Testis (tissue), 2 donors: ENCODE data around the gene GID8.

Experiments
- POLR2A ChIP-seq: fragments of 450-650 bp; IDR thresholded peaks from one replicate; pipeline ENCODE4 v1.6.1; 2017; ENCODE audit warnings: antibody characterized with exemption, mild to moderate bottlenecking, moderate library complexity
- TF ChIP-seq, protein P1 (sequence below), 3 experiments: fragments of 450-650 bp in 2 of 3; fragments of 200-600 bp in 1 of 3; sonication (generic) in 1 of 3; IDR thresholded peaks; one replicate each; pipeline ENCODE4 v1.5.1; 2016 to 2019; ENCODE audit warnings: antibody characterized with exemption in 3 of 3, mild to moderate bottlenecking in 2 of 3, moderate library complexity in 1 of 3

DNA sequence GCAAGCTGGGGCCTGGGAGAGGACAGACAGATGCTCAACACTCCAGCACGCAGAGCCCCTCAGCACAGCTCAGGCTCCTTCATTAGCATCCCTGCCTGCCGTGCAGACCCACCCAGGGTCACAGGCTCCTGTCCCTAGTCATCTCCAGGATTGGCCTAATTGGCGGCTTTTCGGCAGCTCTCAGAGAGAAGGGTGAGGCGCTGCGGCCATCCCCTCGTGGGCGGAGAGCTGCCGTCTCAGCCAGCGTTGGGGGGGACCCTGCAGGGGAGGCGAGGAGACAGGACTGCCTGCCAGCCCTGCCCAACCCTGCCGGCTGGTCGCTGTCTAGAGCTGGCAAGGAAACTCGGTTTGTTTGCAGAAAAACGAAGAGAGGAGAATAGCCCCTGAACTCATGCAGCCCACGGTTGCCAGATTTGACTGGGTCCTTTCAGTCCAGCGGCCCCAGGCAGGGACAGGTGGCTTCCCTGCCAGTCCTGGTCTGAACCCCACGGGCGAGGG is 42.0 kb downstream of the GID8 start:
- TF ChIP-seq, protein P1, sequence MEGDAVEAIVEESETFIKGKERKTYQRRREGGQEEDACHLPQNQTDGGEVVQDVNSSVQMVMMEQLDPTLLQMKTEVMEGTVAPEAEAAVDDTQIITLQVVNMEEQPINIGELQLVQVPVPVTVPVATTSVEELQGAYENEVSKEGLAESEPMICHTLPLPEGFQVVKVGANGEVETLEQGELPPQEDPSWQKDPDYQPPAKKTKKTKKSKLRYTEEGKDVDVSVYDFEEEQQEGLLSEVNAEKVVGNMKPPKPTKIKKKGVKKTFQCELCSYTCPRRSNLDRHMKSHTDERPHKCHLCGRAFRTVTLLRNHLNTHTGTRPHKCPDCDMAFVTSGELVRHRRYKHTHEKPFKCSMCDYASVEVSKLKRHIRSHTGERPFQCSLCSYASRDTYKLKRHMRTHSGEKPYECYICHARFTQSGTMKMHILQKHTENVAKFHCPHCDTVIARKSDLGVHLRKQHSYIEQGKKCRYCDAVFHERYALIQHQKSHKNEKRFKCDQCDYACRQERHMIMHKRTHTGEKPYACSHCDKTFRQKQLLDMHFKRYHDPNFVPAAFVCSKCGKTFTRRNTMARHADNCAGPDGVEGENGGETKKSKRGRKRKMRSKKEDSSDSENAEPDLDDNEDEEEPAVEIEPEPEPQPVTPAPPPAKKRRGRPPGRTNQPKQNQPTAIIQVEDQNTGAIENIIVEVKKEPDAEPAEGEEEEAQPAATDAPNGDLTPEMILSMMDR (IDR thresholded peaks at IDR 0.05) = no peak
- TF ChIP-seq POLR2A = no peak
